ENCODE measurements around the gene TXNDC5. TPM values are rescaled to one million over a fixed set of nuclear protein-coding genes. Genes with fewer than 3 reads are reported as not detected.
"Not testable (repeated sequence)": the region's sequence is repeated elsewhere in the genome, so short reads cannot be mapped to it uniquely, and the experiment has no call there.

The TXNDC5 gene
- polyA plus RNA-seq, 5 donors = 106 to 135 (median 115) TPM

GRCh38 chr6:7897461-7898192 is 13.0 kb downstream of the TXNDC5 start:
- DNase-seq = no peak

GRCh38 chr6:7896465-7896987 is 14.1 kb downstream of the TXNDC5 start:
- no peak for DNase-seq

DNA sequence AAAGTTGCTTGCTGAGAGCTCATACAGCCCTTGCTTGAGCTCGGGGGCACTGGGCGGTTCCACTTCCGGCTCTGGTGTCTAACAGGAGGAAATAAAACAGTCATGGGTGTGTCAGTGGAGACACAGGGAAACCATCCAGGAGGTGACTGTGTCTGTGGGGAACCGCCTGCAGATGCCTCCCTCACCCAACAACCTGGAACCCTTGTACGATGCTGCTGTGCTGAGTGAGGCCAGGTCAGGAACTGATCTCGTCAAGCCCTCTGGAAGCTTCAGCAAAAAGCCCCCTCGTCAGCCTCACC is 15.5 kb downstream of the TXNDC5 start:
- no peak for DNase-seq

DNA sequence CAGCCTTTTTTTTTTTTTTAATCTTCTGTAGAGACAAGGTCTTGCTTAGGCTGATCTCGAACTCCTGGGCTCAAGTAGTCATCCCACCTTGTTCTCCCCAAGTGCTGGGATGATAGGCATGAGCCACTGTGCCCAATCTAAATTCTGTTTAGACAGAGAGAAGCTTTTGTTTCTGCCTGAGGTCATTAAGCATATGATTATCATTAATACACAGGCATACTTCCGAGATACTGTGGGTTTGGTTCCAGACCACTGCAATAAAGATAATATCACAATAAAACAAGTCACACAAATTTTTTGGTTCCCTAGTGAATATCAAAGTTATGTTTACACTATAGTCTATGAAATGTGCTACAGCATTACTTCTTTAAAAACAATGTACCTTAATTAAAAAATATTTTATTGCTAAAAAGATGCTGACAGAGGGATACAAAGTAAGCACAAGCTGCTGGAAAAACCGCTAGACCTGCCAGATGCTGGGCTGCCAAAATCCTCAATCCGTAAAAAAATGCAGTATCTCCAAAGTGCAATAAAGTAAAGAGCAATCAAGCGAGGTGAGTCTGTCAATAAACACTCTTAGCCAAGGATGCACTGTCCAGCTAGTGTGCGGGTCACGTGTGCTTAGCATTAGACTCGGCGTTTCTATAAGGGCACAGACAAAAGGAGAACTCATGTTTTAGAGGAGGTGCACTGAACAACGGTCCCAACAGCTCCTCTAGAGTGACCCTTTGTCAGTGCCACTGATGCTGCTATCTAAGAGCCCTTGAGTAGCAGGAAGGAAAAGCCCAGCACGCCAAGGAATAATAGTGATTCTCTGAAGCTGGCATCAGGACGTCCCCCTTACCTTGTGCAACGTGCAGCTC is 16.1 kb downstream of the TXNDC5 start:
- DNase-seq = no peak

- no peak for DNase-seq
These were observed 17.2 kb downstream of the TXNDC5 start for GRCh38 chr6:7893342-7893741.

DNA sequence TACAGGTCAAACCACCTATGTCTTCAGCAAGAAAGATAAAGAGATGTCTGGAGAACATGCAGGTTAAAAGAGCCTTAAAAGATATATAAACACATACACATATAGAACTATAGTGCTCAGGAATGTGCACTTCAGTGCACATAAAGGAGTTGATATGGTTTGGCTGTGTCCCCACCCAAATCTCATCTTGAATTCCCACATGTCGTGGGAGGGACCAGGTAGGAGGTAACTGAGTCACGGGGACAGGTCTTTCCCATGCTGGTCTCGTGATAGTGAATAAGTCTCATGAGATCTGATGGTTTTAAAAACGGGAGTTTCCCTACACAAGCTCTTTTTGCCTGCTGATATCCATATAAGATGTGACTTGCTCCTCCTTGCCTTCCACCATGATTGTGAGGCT is 18.2 kb downstream of the TXNDC5 start:
- not testable (repeated sequence) for DNase-seq

DNA sequence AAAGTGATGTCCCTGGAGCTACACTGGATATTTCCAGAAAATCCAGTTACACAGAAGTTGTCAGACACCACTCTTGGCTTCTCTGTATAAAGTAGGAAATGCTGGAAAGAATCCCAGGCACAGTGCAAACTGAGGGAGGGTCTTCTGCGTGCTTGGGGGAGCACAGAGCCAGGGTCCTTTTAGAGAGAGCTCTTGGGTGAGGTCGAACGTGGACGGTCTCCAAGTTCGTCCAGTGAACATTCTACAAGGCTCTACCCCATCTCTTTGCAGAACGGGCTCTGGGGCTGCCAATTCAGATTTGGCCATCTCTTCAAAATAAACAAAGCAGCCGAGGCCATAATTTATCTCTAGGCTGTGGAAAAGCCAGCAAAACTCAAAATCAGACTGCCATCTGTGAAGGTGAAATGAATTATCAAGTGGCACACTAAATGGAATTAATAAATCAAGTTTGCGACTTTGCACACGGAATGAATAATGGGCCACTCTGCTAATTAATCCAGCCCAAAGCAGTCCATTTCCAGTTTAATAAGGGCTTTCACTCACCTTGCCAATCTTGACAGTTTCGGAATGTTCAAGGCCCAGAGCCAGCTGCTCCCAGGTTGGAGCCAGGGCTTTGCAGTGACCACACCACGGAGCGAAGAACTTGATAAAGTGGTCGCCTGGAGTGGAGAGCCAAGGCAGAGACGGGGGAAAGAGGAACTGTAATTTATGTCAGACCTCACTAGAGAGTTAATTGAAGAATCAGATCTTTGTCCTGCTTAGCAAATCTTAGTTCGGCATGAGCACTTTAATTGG is 19.3 kb downstream of the TXNDC5 start:
- no peak for DNase-seq

DNA sequence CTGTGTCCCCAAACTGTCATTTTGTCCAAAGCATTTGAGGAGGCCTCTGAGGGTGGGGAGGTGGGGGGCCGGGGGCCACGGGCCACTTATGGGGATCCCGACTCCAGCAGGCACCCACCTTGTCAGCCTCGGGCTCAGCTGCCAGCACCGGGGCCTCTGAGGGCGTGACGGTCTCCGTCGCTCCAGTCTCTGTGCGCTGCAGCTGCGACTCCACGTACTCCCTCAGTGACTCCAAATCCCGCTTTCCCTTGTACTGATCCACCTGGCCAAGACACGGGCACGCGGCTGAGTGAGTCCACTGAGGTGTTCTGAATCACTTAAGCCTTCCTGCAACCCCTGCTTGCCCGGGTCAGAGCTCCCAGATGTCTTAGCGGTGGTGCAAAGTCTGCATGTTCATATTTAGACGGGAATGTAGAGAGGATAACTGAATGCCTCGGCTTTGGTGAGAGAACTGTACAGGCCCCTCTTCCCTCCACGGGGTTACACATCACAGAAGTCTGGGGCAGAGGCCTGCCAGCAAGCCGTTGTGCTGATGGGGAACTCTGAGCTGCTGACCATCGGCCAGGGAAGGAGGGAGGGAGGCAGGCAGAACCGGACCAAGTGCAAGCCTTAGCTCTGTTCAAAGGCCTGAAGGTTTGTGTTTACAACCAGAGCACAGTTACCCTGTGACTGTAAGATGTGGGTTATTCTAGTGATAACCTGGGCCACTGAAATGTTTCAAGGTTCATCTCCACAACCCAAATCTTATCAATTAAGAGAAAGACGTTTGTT is 21.8 kb downstream of the TXNDC5 start:
- DNase-seq = no peak

DNA sequence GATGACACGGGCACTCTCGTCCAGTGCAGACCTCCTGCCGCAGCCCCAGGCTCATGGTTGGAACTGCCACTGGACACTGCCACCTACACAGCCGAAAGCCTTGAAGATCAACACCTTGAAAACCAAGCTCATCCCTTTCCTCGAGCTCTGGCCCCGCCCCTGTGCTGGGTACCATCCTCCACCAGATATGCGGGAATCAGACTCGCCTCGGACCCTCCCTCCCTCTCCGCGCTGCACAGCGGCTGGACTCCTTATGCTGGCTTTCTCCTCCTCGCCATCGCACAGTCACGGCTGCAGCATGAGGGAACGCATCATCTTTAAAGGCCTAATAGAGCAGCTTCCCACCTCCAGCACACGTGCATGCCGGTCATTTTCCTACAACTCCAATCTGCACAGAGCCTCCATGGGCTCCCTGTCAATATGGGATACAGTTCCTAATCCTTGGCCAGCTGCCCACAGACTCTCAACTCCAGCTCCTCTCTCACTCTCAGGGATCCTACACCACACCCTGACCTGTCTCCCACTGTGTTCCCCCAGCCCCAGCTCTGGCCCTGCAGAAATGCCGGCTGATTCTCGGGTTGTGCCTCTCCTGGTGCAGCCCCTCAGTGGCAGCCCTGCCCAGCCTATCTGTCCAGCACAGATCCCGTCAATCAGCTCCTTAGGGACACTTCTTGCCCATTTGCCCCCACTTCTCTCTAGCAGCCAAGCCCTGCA is 23.2 kb downstream of the TXNDC5 start:
- no peak for DNase-seq

- no peak for DNase-seq
These were observed 24.5 kb downstream of the TXNDC5 start for GRCh38 chr6:7886132-7886531.

DNA sequence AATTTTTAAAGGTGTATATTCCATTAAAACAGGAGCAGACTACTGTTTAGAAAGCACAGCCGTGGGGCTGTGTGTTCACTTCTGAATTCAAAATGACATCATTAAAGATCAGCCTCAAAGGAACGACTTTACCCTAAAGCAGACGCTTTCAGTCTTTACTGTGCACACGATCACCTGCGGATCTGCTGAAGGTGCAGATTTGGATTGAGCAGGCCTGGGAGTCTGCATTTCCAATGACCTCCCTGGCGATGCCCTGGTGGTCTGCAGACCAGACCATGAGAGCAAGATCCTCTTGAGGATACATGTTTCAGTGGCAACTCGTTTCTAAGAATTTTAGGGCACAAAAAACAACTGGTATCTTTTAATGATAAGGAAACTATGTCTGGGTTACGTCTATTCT is 27.2 kb downstream of the TXNDC5 start:
- no peak for DNase-seq

GRCh38 chr6:7882505-7883257 is 27.9 kb downstream of the TXNDC5 start:
- no peak for DNase-seq

GRCh38 chr6:7881765-7882500 is 28.7 kb downstream of the TXNDC5 start:
- DNase-seq = no peak

DNA sequence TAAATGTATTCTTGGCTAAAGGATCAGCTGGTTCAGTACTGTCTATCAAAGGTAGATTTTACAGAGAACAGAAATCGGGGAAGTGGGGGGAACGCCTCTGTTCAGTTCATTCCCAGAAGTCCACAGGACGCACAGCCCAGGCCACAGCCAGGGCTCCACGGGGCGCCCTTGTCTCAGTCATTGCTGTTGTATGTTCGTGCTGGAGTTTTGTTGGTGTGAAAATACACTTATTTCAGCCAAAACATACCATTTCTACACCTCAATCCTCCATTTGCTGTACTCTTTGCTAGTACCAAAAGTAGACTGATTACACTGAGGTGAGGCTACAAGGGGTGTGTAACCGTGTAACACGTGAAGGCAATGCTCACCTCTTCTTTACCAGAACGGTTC is 29.9 kb downstream of the TXNDC5 start:
- no peak for DNase-seq

DNA sequence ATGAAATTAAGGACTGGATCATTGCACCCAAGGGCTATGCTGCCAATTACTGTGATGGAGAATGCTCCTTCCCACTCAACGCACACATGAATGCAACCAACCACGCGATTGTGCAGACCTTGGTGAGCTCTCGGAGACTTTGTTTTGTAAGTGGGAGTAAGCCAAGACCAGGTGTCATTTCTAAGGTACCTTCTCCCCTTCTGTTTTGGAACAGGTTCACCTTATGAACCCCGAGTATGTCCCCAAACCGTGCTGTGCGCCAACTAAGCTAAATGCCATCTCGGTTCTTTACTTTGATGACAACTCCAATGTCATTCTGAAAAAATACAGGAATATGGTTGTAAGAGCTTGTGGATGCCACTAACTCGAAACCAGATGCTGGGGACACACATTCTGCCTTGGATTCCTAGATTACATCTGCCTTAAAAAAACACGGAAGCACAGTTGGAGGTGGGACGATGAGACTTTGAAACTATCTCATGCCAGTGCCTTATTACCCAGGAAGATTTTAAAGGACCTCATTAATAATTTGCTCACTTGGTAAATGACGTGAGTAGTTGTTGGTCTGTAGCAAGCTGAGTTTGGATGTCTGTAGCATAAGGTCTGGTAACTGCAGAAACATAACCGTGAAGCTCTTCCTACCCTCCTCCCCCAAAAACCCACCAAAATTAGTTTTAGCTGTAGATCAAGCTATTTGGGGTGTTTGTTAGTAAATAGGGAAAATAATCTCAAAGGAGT is 30.4 kb downstream of the TXNDC5 start:
- DNase-seq = no peak

- no peak for DNase-seq
These were observed 31.0 kb downstream of the TXNDC5 start for GRCh38 chr6:7879579-7879978.

DNA sequence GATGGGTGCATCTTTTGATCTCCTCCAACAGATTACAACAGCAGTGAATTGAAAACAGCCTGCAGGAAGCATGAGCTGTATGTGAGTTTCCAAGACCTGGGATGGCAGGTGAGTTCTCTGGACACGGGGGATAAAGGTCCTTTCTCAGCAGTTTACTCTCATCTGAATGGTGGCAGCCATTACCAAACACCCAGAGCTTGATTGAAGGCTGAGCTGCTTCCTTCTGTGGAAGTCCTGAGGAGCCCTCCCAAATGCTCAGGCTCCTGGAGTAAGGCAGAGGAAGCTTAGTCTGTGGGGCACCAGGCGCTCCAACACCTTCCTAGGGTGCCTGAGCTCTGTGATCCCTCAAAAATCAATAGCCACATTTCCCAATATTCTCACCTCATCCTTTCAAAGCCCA is 31.5 kb downstream of the TXNDC5 start:
- no peak for DNase-seq

- DNase-seq = no peak
These were observed 32.1 kb downstream of the TXNDC5 start for GRCh38 chr6:7878401-7878964.

Data from right lung (tissue), 5 donors.